K562 (cell line): ENCODE results near the gene CAPRIN2. TPM values are rescaled to one million over a fixed set of nuclear protein-coding genes. Genes with fewer than 3 reads are reported as not detected.

ENCODE experiments used
- ASH1L ChIP-seq: fragments of 450-650 bp; IDR thresholded peaks from 2 replicates; pipeline ENCODE4 v1.6.1; 2018; ENCODE audit warnings: borderline replicate concordance, mild to moderate bottlenecking, low read depth; ENCODE audit not compliant: partially characterized antibody
- KLF1 ChIP-seq: fragments of 450-650 bp; IDR thresholded peaks from 2 replicates; pipeline ENCODE4 v1.6.1; 2016; ENCODE audit warnings: missing genetic modification characterization, missing compliant biosample characterization
- KLF13 ChIP-seq: fragments of 450-650 bp; IDR thresholded peaks from 2 replicates; pipeline ENCODE4 v1.6.1; 2016; ENCODE audit warnings: missing genetic modification characterization, low read depth, mild to moderate bottlenecking, missing compliant biosample characterization, moderate library complexity, borderline replicate concordance
- MBD1 ChIP-seq: fragments of 250-450 bp; sonication (Bioruptor Pico); IDR thresholded peaks from 2 replicates; pipeline ENCODE4 v1.8.0; 2022; ENCODE audit warnings: inconsistent platforms
- MECOM ChIP-seq: fragments of 250-450 bp; sonication (Bioruptor Pico); IDR thresholded peaks from 2 replicates; pipeline ENCODE4 v1.8.0; 2022; ENCODE audit warnings: inconsistent platforms
- MEIS2 ChIP-seq: fragments of 450-650 bp; IDR thresholded peaks from 2 replicates; pipeline ENCODE4 v1.6.1; 2014; ENCODE audit warnings: mild to moderate bottlenecking; ENCODE audit not compliant: partially characterized antibody
- PBX2 ChIP-seq, 2 experiments: IDR thresholded peaks in 1 of 2; conservative IDR thresholded peaks in 1 of 2; 2 replicates each; pipeline ENCODE4 v1.6.1; 2016; ENCODE audit warnings: low read depth in 2 of 2, mild to moderate bottlenecking in 1 of 2, missing compliant biosample characterization in 1 of 2, missing genetic modification characterization in 1 of 2, moderate library complexity in 1 of 2
- POLR2A ChIP-seq: fragments of 450-650 bp; conservative IDR thresholded peaks from 2 replicates; pipeline ENCODE4 v1.6.1; 2016
- POLR2B ChIP-seq: fragments of 450-650 bp; IDR thresholded peaks from 2 replicates; pipeline ENCODE4 v1.6.1; 2018; ENCODE audit warnings: low read depth; ENCODE audit not compliant: partially characterized antibody
- PTRF ChIP-seq: fragments of 450-650 bp; IDR thresholded peaks from 2 replicates; pipeline ENCODE4 v1.6.1; 2016; ENCODE audit warnings: mild to moderate bottlenecking, missing genetic modification characterization, missing compliant biosample characterization
- PURB ChIP-seq: sonication (generic); formaldehyde crosslinking; IDR thresholded peaks from 2 replicates; pipeline ENCODE4 v1.9.0; 2021; ENCODE audit warnings: low read depth, mild to moderate bottlenecking, missing genetic modification reagents
- RBM25 ChIP-seq: fragments of 200-400 bp; formaldehyde crosslinking; IDR thresholded peaks from 2 replicates; pipeline ENCODE4 v1.6.1; 2018; ENCODE audit warnings: low read length, low read depth, moderate library complexity; ENCODE audit not compliant: severe bottlenecking
- SNIP1 ChIP-seq: fragments of 450-650 bp; IDR thresholded peaks from 2 replicates; pipeline ENCODE4 v1.7.1; 2017; ENCODE audit warnings: low read depth, mild to moderate bottlenecking
- TAF15 ChIP-seq: fragments of 200-400 bp; formaldehyde crosslinking; IDR thresholded peaks from 2 replicates; pipeline ENCODE4 v1.6.1; 2017; ENCODE audit warnings: mild to moderate bottlenecking, low read depth, low read length, moderate library complexity
- TAF9B ChIP-seq: fragments of 450-650 bp; IDR thresholded peaks from 2 replicates; pipeline ENCODE4 v1.6.1; 2018; ENCODE audit warnings: mild to moderate bottlenecking; ENCODE audit not compliant: partially characterized antibody
- ZBTB7A ChIP-seq: IDR thresholded peaks from 2 replicates; pipeline ENCODE4 v1.6.1; 2011; ENCODE audit warnings: low read depth, mild to moderate bottlenecking, low read length, moderate library complexity, borderline replicate concordance; ENCODE audit not compliant: control insufficient read depth
- ZFP30 ChIP-seq: fragments of 250-450 bp; sonication (Bioruptor Pico); IDR thresholded peaks from 2 replicates; pipeline ENCODE4 v1.8.0; 2022; ENCODE audit warnings: moderate library complexity, mild to moderate bottlenecking, inconsistent platforms, borderline replicate concordance
- ZFX ChIP-seq: sonication (generic); formaldehyde crosslinking; IDR thresholded peaks from 2 replicates; pipeline ENCODE4 v1.8.0; 2022; ENCODE audit warnings: mild to moderate bottlenecking, missing genetic modification reagents, moderate library complexity
- ZKSCAN3 ChIP-seq: fragments of 250-450 bp; sonication (Bioruptor Pico); IDR thresholded peaks from 2 replicates; pipeline ENCODE4 v1.4.0; 2020
- ZNF143 ChIP-seq: sonication (generic); formaldehyde crosslinking; IDR thresholded peaks from 2 replicates; pipeline ENCODE4 v1.9.0; 2022; ENCODE audit warnings: mild to moderate bottlenecking, missing genetic modification reagents
- ZNF274 ChIP-seq: IDR thresholded peaks from 2 replicates; pipeline ENCODE4 v1.6.1; 2011; ENCODE audit warnings: low read depth, mild to moderate bottlenecking, low read length, moderate library complexity, borderline replicate concordance
- ZNF79 ChIP-seq: fragments of 250-450 bp; sonication (Bioruptor Pico); IDR thresholded peaks from 2 replicates; pipeline ENCODE4 v1.4.0; 2020; ENCODE audit warnings: low read depth, mild to moderate bottlenecking, moderate library complexity
- polyA plus RNA-seq, 8 experiments: library from polyadenylated mRNA; depleted of rRNA in 4 of 8; stranded (reverse) in 5 of 8; unstranded in 3 of 8; fragments of >200 nt; fragmentation: Nextera tagmentation in 2 of 8; fragmentation: Illumina TruSeq in 1 of 8; extraction: Ambion mirVana in 2 of 8; extraction: Trizol in 1 of 8; gene quantifications; 2 replicates each; pipeline versions ENCODE4 v1.2.1 to v1.2.3, GENCODE V29; 2011 to 2014; ENCODE audit warnings: inconsistent platforms in 1 of 8, missing spikeins in 1 of 8
- total RNA-seq, 7 experiments: library from RNA; depleted of rRNA in 6 of 7; stranded (reverse); fragments of >200 nt in 6 of 7; fragmentation: Illumina TruSeq in 2 of 7; extraction: Trizol in 2 of 7; gene quantifications; 2 replicates each; pipeline versions ENCODE4 v1.2.1 to v1.2.3, GENCODE V29; 2011 to 2021; ENCODE audit warnings: low replicate concordance in 1 of 7
- TF ChIP-seq, protein P1 (sequence below): fragments of 250-450 bp; sonication (Bioruptor Pico); IDR thresholded peaks from 2 replicates; pipeline ENCODE4 v1.4.0; 2020; ENCODE audit warnings: mild to moderate bottlenecking, moderate library complexity

The CAPRIN2 gene
- total and polyA plus RNA-seq, 9 of the 15 experiments (the other 6 are each of a cell fraction or from before 2014, with no cell fraction given) = 2.3 to 14.5 (median 8.9) TPM

DNA sequence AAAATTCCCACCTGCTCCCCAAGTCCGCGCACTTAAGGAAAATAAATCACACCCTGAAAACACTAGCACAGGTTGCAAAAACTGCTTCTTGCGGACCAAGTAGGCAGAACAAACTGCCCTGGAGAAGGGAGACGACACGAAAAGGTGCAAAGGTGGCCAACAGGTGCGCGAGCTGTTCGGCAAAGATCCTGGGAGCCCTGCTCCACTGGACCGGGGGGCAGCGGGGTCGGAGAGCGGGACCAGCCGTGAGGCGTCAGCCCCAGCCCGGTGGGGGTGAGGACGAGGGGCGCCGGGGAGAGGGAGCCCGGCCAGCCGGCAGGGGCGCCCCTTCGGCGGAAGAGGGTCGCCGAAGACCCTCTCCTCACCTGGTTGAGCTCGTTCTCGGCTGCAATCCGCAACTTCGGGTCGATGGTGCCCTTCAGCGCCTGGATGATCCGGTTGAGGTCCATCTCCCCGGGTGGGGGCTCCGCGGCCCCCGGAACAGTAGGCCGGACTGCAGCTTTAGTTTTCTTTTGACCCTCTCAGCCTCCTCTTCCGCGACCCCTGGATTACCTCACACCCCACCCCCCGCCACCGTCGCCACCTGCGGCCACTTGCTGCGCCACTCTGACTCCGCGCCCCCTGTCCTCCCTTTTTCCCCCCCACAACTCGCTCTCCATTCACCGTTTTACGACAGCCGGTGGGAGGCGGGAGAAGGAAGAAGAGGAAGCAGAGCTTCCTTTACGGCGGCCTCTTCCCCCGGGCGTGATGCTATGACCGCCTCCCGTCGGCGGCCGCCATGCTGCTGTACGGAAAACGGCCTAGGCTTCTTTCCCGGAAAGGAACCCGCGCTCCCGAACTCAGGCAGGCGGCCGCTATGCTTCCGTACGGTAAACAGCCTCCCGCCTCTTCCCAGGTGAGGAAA is 59.3 kb downstream of the CAPRIN2 start, which contains the start of gene IPO8 (continued):
- TF ChIP-seq PBX2 (CRISPR knock-in tag; IDR thresholded peaks at IDR 0.05; ENCODE audit: low read depth) (no peak), PBX2 (tag; conservative IDR thresholded peaks at IDR 0.05; ENCODE audit: low read depth) (no peak), PURB (CRISPR knock-in tag) (no peak), POLR2A (peak; percentile 76), ZBTB7A (peak; percentile 100), ZNF143 (CRISPR knock-in tag) (no peak), SNIP1 (no peak), ASH1L (no peak), ZNF274 (no peak), MECOM (CRISPR knock-in tag) (no peak), KLF1 (no peak), TAF15 (no peak), RBM25 (no peak), ZFP30 (no peak), KLF13 (tag) (no peak), POLR2B (peak; percentile 64), TAF9B (peak; percentile 44), MEIS2 (no peak), PTRF (tag) (no peak), ZKSCAN3 (no peak), ZFX (CRISPR knock-in tag) (peak; percentile 95), ZNF79 (CRISPR knock-in tag) (no peak), MBD1 (CRISPR knock-in tag) (no peak)
- TF ChIP-seq, protein P1, sequence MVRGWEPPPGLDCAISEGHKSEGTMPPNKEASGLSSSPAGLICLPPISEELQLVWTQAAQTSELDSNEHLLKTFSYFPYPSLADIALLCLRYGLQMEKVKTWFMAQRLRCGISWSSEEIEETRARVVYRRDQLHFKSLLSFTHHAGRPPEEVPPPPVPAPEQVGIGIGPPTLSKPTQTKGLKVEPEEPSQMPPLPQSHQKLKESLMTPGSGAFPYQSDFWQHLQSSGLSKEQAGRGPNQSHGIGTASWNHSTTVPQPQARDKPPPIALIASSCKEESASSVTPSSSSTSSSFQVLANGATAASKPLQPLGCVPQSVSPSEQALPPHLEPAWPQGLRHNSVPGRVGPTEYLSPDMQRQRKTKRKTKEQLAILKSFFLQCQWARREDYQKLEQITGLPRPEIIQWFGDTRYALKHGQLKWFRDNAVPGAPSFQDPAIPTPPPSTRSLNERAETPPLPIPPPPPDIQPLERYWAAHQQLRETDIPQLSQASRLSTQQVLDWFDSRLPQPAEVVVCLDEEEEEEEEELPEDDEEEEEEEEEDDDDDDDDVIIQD = no peak
